Mesendoderm (in vitro differentiated cells): ENCODE measurements around the gene ATPAF1.

Source experiments
- DNase-seq: peaks from one replicate; pipeline ENCODE4 v3.0.0; 2013
- H2AK5ac ChIP-seq: 2 replicates; pipeline ENCODE4 v1.6.1; 2013; ENCODE audit warnings: low read length, inconsistent platforms
- H2BK120ac ChIP-seq: 2 replicates; pipeline ENCODE4 v1.6.1; 2013; ENCODE audit warnings: low read depth, mild to moderate bottlenecking, low read length, moderate library complexity, mixed read lengths
- H2BK15ac ChIP-seq: replicated peaks from 2 replicates; pipeline ENCODE4 v1.6.1; 2013; ENCODE audit warnings: low read depth, mild to moderate bottlenecking, moderate library complexity
- H2BK5ac ChIP-seq: 2 replicates; pipeline ENCODE4 v1.6.1; 2013; ENCODE audit warnings: low read length, inconsistent platforms
- H3K18ac ChIP-seq: 2 replicates; pipeline ENCODE4 v1.6.1; 2013; ENCODE audit warnings: mild to moderate bottlenecking, low read length, mixed read lengths
- H3K23ac ChIP-seq: one replicate; pipeline ENCODE4 v1.6.1; 2013; ENCODE audit warnings: low read length
- H3K27ac ChIP-seq: 2 replicates; pipeline ENCODE4 v1.5.1; 2013; ENCODE audit warnings: low read depth, mild to moderate bottlenecking, inconsistent platforms, low read length, moderate library complexity
- H3K27me3 ChIP-seq: 2 replicates; pipeline ENCODE4 v1.6.1; 2013; ENCODE audit warnings: low read length, control low read depth, mild to moderate bottlenecking, inconsistent platforms; ENCODE audit not compliant: insufficient read depth, poor library complexity
- H3K36me3 ChIP-seq: 2 replicates; pipeline ENCODE4 v1.6.1; 2013; ENCODE audit warnings: low read length, inconsistent platforms; ENCODE audit not compliant: control insufficient read depth, insufficient read depth
- H3K4ac ChIP-seq: one replicate; pipeline ENCODE4 v1.6.1; 2013; ENCODE audit warnings: low read depth, mild to moderate bottlenecking, low read length, moderate library complexity
- H3K4me1 ChIP-seq: 2 replicates; pipeline ENCODE4 v1.6.1; 2013; ENCODE audit warnings: low read depth, low read length, inconsistent platforms; ENCODE audit not compliant: control insufficient read depth
- H3K4me2 ChIP-seq: 2 replicates; pipeline ENCODE4 v1.6.1; 2013; ENCODE audit warnings: low read length
- H3K4me3 ChIP-seq: 2 replicates; pipeline ENCODE4 v1.5.1; 2013; ENCODE audit warnings: mild to moderate bottlenecking, low read length
- H3K56ac ChIP-seq: one replicate; pipeline ENCODE4 v1.6.1; 2013; ENCODE audit warnings: low read length
- H3K79me1 ChIP-seq: 2 replicates; pipeline ENCODE4 v1.6.1; 2013; ENCODE audit warnings: low read length, inconsistent platforms
- H3K79me2 ChIP-seq: 2 replicates; pipeline ENCODE4 v1.6.1; 2013; ENCODE audit warnings: mild to moderate bottlenecking, low read length; ENCODE audit not compliant: control insufficient read depth, insufficient read depth
- H3K9ac ChIP-seq: 2 replicates; pipeline ENCODE4 v1.6.1; 2013; ENCODE audit warnings: low read length, inconsistent platforms
- H4K5ac ChIP-seq: one replicate; pipeline ENCODE4 v1.6.1; 2013; ENCODE audit warnings: low read length
- H4K8ac ChIP-seq: one replicate; pipeline ENCODE4 v1.6.1; 2013; ENCODE audit warnings: low read depth, mild to moderate bottlenecking, control low read depth, low read length, moderate library complexity
- WGBS: extraction: QIAGEN DNeasy Blood & Tissue Kit; methylation state at CpG from one replicate; pipeline ENCODE4 v1.1.7; 2013; ENCODE audit warnings: low lambda C conversion rate, missing lambda C conversion rate; ENCODE audit not compliant: insufficient coverage; ENCODE audit errors: extremely low coverage; 5-methylcytosine and 5-hydroxymethylcytosine counted together

ATPAF1 gene

DNA sequence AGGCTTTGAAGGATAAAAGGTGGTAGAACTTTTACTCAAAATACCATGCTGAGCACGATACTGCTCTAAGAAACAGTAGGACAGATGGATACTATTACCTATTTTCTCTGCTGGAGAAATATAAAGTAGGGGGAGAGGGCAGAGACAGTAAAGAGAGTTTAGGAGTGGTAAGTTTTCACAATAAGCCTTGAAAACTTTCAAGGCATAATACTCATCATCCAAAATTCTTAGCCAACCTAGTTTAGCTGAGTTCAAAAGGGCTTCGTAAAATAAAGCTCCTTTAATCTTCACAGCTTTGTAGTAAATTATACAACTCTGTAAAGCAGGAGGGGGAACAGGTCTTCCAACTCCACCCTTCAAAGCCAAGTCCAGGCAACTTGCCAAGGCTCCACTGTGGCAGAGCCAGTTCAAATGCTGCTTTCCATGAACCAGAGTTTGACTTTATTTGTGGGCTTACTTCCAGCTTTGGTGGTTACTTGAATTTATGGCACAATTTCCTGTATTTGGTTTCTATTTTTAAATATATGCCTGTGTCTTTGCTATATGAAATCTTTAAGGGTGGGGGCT lies 19.0 kb upstream of the ATPAF1 start:
- Histone ChIP-seq H3K4me1 (peaks cover 3% of the 10 kb centered on the region), H2BK15ac (no peak overlapping the region), H3K4me2 (no peak overlapping the region), H2BK120ac (no peak overlapping the region), H3K9ac (no peak overlapping the region), H3K23ac (no peak overlapping the region), H3K27ac (no peak overlapping the region), H4K5ac (no peak overlapping the region), H3K56ac (no peak overlapping the region), H3K4me3 (no peak overlapping the region), H3K18ac (no peak overlapping the region), H3K79me2 (no peaks in the 10 kb centered on the region), H2BK5ac (no peak overlapping the region), H3K27me3 (no peaks in the 10 kb centered on the region), H3K36me3 (peaks cover 11% of the 10 kb centered on the region), H3K79me1 (peaks cover 2% of the 10 kb centered on the region), H4K8ac (no peak overlapping the region), H3K4ac (no peak overlapping the region), H2AK5ac (no peak overlapping the region)
- WGBS: no CpG with 5 or more reads among the region's 2 CpGs
- DNase-seq: no peak

DNA sequence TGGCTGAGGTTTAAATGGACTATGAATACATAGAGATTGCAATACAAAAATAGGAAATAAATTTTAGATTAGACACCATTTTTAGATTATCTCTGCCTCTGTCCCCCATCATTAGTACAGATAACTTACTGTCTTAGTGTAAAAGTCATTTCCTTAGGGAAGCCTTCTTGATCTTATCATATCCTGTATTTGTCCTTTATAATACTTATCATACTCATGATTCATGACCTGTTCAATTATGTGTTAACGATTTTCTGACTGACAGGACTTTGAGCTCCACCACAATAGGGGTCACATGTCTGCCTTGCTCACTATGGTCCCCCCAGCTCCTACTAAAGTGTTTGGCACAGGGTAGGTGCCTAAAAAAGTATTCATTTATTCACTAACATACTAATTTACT lies 18.1 kb upstream of the ATPAF1 start:
- Histone ChIP-seq H3K4ac (no peak overlapping the region), H3K79me2 (no peaks in the 10 kb centered on the region), H3K27ac (no peak overlapping the region), H3K4me2 (no peak overlapping the region), H3K18ac (no peak overlapping the region), H2BK5ac (no peak overlapping the region), H2BK15ac (no peak overlapping the region), H3K9ac (no peak overlapping the region), H3K56ac (no peak overlapping the region), H4K8ac (no peak overlapping the region), H2AK5ac (no peak overlapping the region), H3K27me3 (no peaks in the 10 kb centered on the region), H3K4me3 (no peak overlapping the region), H2BK120ac (no peak overlapping the region), H3K36me3 (peaks cover 9% of the 10 kb centered on the region), H4K5ac (no peak overlapping the region), H3K23ac (no peak overlapping the region), H3K4me1 (no peaks in the 10 kb centered on the region), H3K79me1 (no peaks in the 10 kb centered on the region)
- DNase-seq: no peak
- whole genome bisulfite sequencing: no CpG with 5 or more reads among the region's 1 CpG

DNA sequence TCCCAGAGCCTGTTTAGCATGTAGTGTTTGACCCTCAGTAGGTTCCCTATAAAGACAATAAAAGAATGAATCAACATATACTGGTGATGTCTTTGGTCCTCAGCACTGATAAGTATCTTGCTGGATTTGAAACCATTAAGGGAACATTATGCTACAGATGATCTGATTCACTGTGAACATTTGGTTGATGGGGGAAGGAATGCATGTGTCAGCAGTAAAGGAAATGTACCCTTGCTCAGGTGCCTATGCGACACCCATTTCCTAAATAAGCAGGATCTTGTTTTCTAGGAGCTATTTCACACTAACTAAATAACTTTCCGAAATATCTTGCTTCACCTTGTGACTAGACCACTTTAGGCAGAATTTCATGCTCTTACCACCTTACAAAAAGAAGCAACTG lies 16.5 kb upstream of the ATPAF1 start:
- H3K4ac ChIP-seq: no peak overlapping the region
- no peak overlapping the region for H3K9ac ChIP-seq
- H3K56ac ChIP-seq: no peak overlapping the region
- no peak for DNase-seq
- no CpG with 5 or more reads among the region's 2 CpGs for WGBS
- no peak overlapping the region for H4K8ac ChIP-seq
- H3K27me3 ChIP-seq: no peaks in the 10 kb centered on the region
- H3K23ac ChIP-seq: no peak overlapping the region
- no peak overlapping the region for H2BK5ac ChIP-seq
- H3K36me3 ChIP-seq: peaks cover 10% of the 10 kb centered on the region
- H2BK15ac ChIP-seq: no peak overlapping the region
- no peak overlapping the region for H2AK5ac ChIP-seq
- H3K79me2 ChIP-seq: no peaks in the 10 kb centered on the region
- no peak overlapping the region for H3K27ac ChIP-seq
- H2BK120ac ChIP-seq: no peak overlapping the region
- H3K4me2 ChIP-seq: no peak overlapping the region
- H3K18ac ChIP-seq: no peak overlapping the region
- H3K4me1 ChIP-seq: no peaks in the 10 kb centered on the region
- no peak overlapping the region for H3K4me3 ChIP-seq
- no peaks in the 10 kb centered on the region for H3K79me1 ChIP-seq
- H4K5ac ChIP-seq: no peak overlapping the region

DNA sequence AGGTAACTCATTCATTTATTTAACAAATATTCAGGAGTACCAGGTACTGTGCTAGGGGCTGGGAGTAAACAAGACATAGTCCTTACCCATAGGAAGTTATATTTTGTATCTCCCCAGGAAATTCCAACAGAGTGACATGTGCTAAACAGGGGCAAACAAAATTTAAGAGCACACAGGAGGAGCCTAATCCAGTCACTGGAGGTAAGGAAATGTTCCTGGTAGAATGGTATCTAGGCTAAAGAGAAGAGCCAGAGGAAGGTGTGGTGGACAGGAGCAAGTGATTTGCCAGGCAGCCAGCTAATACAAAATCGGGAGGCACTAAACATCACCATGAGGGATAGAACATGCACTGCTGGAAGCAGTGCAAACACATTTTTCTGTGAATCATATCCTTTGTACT lies 13.9 kb upstream of the ATPAF1 start:
- no peaks in the 10 kb centered on the region for H3K79me2 ChIP-seq
- no peak overlapping the region for H3K23ac ChIP-seq
- H3K4me3 ChIP-seq: no peak overlapping the region
- no peak overlapping the region for H3K4ac ChIP-seq
- H4K8ac ChIP-seq: no peak overlapping the region
- H3K4me2 ChIP-seq: no peak overlapping the region
- H3K56ac ChIP-seq: no peak overlapping the region
- no peak overlapping the region for H3K9ac ChIP-seq
- H2BK120ac ChIP-seq: no peak overlapping the region
- H2BK5ac ChIP-seq: no peak overlapping the region
- no CpG with 5 or more reads among the region's 1 CpG for WGBS
- no peak overlapping the region for H2BK15ac ChIP-seq
- H3K27me3 ChIP-seq: no peaks in the 10 kb centered on the region
- DNase-seq: no peak
- peaks cover 5% of the 10 kb centered on the region for H3K36me3 ChIP-seq
- H3K18ac ChIP-seq: no peak overlapping the region
- no peaks in the 10 kb centered on the region for H3K4me1 ChIP-seq
- H4K5ac ChIP-seq: no peak overlapping the region
- no peaks in the 10 kb centered on the region for H3K79me1 ChIP-seq
- no peak overlapping the region for H3K27ac ChIP-seq
- H2AK5ac ChIP-seq: no peak overlapping the region

DNA sequence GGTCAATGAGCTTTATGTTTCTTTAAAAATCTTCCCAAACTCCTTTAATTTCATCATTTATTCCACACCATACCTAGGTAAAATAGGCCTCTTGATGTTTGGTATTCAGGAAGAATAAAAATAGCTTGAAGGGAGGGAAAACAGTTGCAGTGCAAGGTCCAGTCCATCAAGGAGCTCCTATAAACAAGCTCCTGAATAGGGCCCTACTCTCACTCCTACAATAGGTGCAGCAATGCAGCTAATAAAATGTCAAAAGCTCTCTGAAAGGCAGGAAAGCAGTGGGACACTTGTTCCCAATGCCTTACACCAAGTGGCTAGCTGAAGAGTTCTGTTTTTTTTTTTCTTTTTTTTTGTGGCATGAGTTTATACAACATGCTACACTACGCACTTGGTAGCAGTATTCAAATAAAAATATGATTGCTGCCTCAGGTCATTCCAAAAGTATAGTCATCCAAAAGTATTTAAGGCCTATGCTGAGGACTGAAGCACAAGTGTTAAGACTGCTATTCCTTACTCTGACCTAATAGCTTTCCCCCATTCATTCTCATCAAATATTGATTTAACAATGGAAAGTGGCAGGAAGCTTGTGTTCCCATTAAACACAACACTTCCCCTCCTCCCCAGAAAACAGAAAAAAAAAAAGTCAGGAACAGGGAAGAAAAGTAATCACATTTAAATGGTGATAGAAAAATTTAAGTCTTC lies 13.3 kb upstream of the ATPAF1 start:
- H4K5ac ChIP-seq: no peak overlapping the region
- DNase-seq: no peak
- no CpG with 5 or more reads among the region's 1 CpG for WGBS
- H3K36me3 ChIP-seq: peaks cover 5% of the 10 kb centered on the region
- no peak overlapping the region for H2BK15ac ChIP-seq
- no peak overlapping the region for H3K4ac ChIP-seq
- no peak overlapping the region for H3K56ac ChIP-seq
- no peak overlapping the region for H3K4me2 ChIP-seq
- no peak overlapping the region for H3K9ac ChIP-seq
- H3K79me1 ChIP-seq: no peaks in the 10 kb centered on the region
- H3K4me1 ChIP-seq: no peaks in the 10 kb centered on the region
- no peak overlapping the region for H2BK5ac ChIP-seq
- H3K27ac ChIP-seq: no peak overlapping the region
- H3K79me2 ChIP-seq: no peaks in the 10 kb centered on the region
- H2AK5ac ChIP-seq: no peak overlapping the region
- no peak overlapping the region for H4K8ac ChIP-seq
- no peaks in the 10 kb centered on the region for H3K27me3 ChIP-seq
- no peak overlapping the region for H3K4me3 ChIP-seq
- H3K18ac ChIP-seq: no peak overlapping the region
- no peak overlapping the region for H2BK120ac ChIP-seq
- no peak overlapping the region for H3K23ac ChIP-seq
